Nephron (organoid): ENCODE measurements around the gene TSHZ3.

ENCODE experiments used
- H3K27ac Mint-ChIP-seq, 3 experiments: 2 replicates each; pipeline ENCODE4 v1.8.0; 2020; ENCODE audit warnings: mixed read lengths in 3 of 3, mild to moderate bottlenecking in 2 of 3, moderate library complexity in 1 of 3
- H3K27me3 Mint-ChIP-seq: 2 replicates; pipeline ENCODE4 v1.8.0; 2021; ENCODE audit warnings: low read depth, mild to moderate bottlenecking, moderate library complexity, mixed read lengths
- H3K36me3 Mint-ChIP-seq: 2 replicates; pipeline ENCODE4 v1.8.0; 2020; ENCODE audit warnings: low read depth, mixed read lengths
- H3K4me1 Mint-ChIP-seq: 2 replicates; pipeline ENCODE4 v1.8.0; 2020; ENCODE audit warnings: mixed read lengths
- H3K4me3 Mint-ChIP-seq, 3 experiments: 2 replicates each; pipeline ENCODE4 v1.8.0; 2020; ENCODE audit warnings: mild to moderate bottlenecking in 3 of 3, mixed read lengths in 3 of 3, moderate library complexity in 2 of 3
- H3K9me3 Mint-ChIP-seq: 2 replicates; pipeline ENCODE4 v1.8.0; 2020; ENCODE audit warnings: mixed read lengths
- TF ChIP-seq, protein P1 (sequence below), 3 experiments: fragments of 200-600 bp; sonication (generic); IDR thresholded peaks; one replicate each; pipeline ENCODE4 v1.5.0; 2021; ENCODE audit warnings: antibody characterized with exemption in 3 of 3; ENCODE audit not compliant: unreplicated experiment in 3 of 3

Gene TSHZ3

DNA sequence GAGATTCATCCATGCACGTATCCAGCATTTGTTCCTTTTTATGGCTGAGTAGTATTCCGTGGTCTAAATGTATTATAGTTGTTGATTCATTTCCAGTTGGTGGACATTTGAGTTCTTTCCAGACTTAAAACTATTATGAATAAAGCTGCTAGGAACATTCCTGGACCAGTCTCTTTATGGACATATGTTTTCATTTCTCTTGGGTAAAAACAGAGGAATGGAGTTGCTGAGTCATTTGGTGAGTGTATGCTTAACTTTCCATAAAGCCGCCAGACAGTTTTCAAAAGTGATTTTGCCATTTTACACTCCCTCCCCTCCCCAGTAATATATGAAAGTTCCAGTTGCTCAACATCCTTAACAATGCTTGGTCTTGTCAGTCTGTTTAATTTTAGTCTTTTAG lies 116.4 kb downstream of the TSHZ3 start:
- no peaks in the 10 kb centered on the region for H3K27me3 Mint-ChIP-seq
- TF ChIP-seq, protein P1, sequence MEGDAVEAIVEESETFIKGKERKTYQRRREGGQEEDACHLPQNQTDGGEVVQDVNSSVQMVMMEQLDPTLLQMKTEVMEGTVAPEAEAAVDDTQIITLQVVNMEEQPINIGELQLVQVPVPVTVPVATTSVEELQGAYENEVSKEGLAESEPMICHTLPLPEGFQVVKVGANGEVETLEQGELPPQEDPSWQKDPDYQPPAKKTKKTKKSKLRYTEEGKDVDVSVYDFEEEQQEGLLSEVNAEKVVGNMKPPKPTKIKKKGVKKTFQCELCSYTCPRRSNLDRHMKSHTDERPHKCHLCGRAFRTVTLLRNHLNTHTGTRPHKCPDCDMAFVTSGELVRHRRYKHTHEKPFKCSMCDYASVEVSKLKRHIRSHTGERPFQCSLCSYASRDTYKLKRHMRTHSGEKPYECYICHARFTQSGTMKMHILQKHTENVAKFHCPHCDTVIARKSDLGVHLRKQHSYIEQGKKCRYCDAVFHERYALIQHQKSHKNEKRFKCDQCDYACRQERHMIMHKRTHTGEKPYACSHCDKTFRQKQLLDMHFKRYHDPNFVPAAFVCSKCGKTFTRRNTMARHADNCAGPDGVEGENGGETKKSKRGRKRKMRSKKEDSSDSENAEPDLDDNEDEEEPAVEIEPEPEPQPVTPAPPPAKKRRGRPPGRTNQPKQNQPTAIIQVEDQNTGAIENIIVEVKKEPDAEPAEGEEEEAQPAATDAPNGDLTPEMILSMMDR (IDR thresholded peaks at IDR 0.05; ENCODE audit: unreplicated experiment in 3 of 3): no peak
- no peak overlapping the region for H3K4me3 Mint-ChIP-seq
- H3K9me3 Mint-ChIP-seq: no peaks in the 10 kb centered on the region
- H3K36me3 Mint-ChIP-seq: no peaks in the 10 kb centered on the region
- H3K27ac Mint-ChIP-seq: no peak overlapping the region
- no peaks in the 10 kb centered on the region for H3K4me1 Mint-ChIP-seq

DNA sequence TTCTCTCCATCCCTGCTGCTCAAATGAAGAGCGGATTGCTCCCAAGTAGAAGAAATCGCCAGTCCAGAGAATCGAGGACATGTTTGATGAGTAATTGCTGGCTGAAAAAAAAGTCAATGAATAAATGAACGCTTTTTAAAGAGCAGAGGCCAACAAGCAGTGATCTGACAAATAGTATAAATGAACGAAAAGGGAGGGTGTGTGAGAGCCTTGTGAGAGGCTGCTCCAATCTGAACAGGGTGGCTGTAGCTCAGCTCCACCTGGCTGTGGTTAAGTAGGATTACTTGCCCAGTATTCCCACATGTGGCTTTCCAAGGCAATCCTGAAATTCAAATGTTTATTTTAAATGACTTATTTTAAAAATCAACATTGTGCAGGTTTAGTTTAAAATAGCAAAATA lies 117.1 kb downstream of the TSHZ3 start:
- TF ChIP-seq, protein P1 (IDR thresholded peaks at IDR 0.05; ENCODE audit: unreplicated experiment in 3 of 3): peak in 1 of 3 experiments; percentile 7
- Mint-ChIP-seq H3K4me3 (no peak overlapping the region), H3K27me3 (no peaks in the 10 kb centered on the region), H3K9me3 (no peaks in the 10 kb centered on the region), H3K36me3 (no peaks in the 10 kb centered on the region), H3K4me1 (no peaks in the 10 kb centered on the region), H3K27ac (no peak overlapping the region)

DNA sequence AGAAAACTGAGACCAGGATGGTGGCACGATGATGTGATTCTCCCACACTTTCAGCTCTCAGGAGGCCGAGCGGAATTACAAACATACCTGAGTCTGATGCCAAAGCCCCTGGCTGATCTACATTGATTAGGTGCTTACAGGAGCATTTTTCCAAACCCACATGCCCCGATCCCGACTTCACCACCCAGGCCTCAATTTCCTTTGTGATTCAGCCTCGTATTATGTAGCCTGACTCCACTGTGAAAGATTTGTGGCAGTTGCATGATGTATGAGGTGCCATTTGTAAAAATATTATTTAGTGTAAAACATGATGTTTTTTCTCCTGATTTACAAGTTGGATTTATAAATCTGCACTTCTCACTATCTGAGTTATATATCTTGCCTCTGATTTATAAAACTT lies 118.0 kb downstream of the TSHZ3 start:
- Mint-ChIP-seq H3K4me3 (no peak overlapping the region), H3K27me3 (no peaks in the 10 kb centered on the region), H3K9me3 (no peaks in the 10 kb centered on the region), H3K4me1 (no peaks in the 10 kb centered on the region), H3K27ac (no peak overlapping the region), H3K36me3 (no peaks in the 10 kb centered on the region)
- TF ChIP-seq, protein P1 (IDR thresholded peaks at IDR 0.05; ENCODE audit: unreplicated experiment in 3 of 3): no peak

DNA sequence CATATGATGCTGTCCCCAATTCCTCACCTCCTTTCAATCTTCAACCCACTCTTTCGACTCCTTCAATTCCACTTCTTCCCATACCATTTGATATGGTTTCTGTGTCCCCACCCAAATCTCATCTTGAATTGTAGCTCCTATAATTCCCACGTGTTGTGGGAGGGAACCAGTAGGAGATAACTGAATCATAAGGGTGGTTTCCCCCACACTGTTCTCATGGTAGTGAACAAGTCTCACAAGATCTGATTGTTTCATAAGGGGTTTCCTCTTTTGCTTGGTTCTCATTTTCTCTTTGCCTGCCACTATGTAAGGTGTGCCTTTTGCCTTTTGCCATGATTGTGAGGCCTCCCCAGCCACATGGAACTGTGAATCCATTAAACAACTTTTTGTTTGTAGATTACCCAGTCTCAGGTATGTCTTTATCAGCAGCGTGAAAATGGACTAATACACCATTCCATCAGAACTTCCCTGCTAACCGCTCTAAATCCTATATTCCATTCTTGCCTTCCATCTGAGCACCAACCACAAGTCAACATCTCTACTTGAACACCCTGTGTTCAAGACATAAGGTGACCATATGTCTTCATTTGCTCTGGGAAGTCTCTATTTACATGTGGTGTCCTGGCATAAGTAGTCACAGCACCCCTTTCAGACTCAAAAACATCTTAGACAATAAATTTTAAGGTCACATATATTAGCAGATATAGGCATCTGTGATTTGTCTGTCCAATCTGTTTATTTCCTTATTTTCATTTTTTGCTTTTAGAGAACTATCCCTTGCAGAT lies 122.9 kb downstream of the TSHZ3 start:
- Mint-ChIP-seq H3K27me3 (no peaks in the 10 kb centered on the region), H3K4me3 (no peak overlapping the region), H3K4me1 (peaks cover 17% of the 10 kb centered on the region), H3K36me3 (no peaks in the 10 kb centered on the region), H3K9me3 (no peaks in the 10 kb centered on the region), H3K27ac (no peak overlapping the region)
- TF ChIP-seq, protein P1 (IDR thresholded peaks at IDR 0.05; ENCODE audit: unreplicated experiment in 3 of 3): no peak
